SKM-1 (cell line): Measurements from ENCODE around the gene HES3.

ENCODE experiments used
- DNase-seq: peaks from one replicate; lab custom pipeline; 2025; ENCODE audit not compliant: unreplicated experiment; lab: John Stamatoyannopoulos, UW

Gene HES3

GRCh38 chr1:6276811-6277555 is 33.0 kb downstream of the HES3 start:
- DNase-seq, result no peak

GRCh38 chr1:6278263-6278662 is 34.3 kb downstream of the HES3 start:
- no peak for DNase-seq

- no peak for DNase-seq
These were observed 35.1 kb downstream of the HES3 start for GRCh38 chr1:6279066-6279465.

GRCh38 chr1:6279613-6280383 is 35.8 kb downstream of the HES3 start:
- DNase-seq, result no peak

GRCh38 chr1:6280761-6281451 is 36.9 kb downstream of the HES3 start:
- DNase-seq, result no peak

GRCh38 chr1:6281511-6282402 is 37.8 kb downstream of the HES3 start:
- no peak for DNase-seq

GRCh38 chr1:6282577-6283270 is 38.7 kb downstream of the HES3 start:
- no peak for DNase-seq

- DNase-seq, result no peak
These were observed 41.4 kb downstream of the HES3 start for GRCh38 chr1:6285336-6285735.

GRCh38 chr1:6286266-6286665 is 42.3 kb downstream of the HES3 start:
- DNase-seq, result no peak

- no peak for DNase-seq
These were observed 43.0 kb downstream of the HES3 start for GRCh38 chr1:6287029-6287428.

GRCh38 chr1:6287431-6287886 is 43.5 kb downstream of the HES3 start:
- no peak for DNase-seq

GRCh38 chr1:6288026-6288425 is 44.0 kb downstream of the HES3 start:
- DNase-seq, result no peak

GRCh38 chr1:6288665-6289064 is 44.7 kb downstream of the HES3 start:
- DNase-seq, result no peak

- no peak for DNase-seq
These were observed 48.1 kb downstream of the HES3 start for GRCh38 chr1:6292102-6292501.

- DNase-seq, result no peak
These were observed 50.3 kb downstream of the HES3 start for GRCh38 chr1:6294080-6294889.

GRCh38 chr1:6294890-6295556 is 51.0 kb downstream of the HES3 start:
- DNase-seq, result no peak
